Measurements from ENCODE around the gene RACGAP1. TPM values are rescaled to one million over a fixed set of nuclear protein-coding genes. Genes with fewer than 3 reads are reported as not detected.

Gene RACGAP1
- total and polyA plus RNA-seq, 12 donors: 1.3 to 28.4 (median 6.2) TPM

DNA sequence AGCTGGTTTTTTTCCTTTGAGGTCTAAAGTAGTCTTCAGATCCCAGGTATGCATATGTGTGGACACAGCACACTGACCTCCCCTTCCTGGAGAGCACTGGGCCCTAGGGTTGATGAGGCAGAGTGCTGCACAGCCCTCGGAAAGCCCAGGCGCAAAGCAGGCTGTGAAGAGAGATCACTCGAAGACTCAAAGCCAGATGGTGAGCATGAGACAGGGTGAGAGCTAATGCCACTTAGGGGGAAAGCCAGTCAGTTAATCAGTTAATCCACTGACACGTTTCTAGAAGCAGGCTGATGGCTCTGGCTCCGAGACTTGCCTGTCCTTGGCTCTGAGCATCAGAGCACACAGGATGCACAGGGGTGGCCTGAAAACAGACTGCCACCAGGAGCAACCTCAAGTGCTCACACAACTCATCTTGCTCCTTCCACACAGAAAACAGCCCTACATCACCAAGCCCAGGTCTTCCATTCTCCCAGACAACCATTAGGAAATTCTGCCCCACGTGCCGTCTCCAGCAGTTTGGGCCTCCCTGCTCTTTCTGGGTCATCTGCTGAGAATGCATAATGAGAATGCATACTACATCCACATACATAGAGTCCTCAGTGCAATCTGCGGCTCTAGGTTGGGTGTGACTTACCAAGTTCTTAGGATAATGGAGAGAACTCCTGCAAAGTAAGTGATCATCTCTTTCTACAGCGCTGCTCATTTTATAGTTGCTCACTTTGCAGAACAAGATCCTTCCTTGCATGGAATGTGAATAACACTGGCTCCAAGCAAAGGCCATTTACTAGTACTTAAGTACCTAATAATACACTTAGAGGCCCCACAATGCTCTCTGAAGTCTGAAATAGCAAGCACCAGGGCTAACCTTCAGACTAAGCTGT is 40.6 kb downstream of the RACGAP1 start:
- H3K36me3 ChIP-seq (replicated peaks in 1 of 2): no peaks in the 10 kb centered on the region
- no peak overlapping the region for H3K4me3 ChIP-seq
- H3K27ac ChIP-seq: peak overlapping the region in 1 of 5 donors; percentile 26
- peaks cover 0 to 5% of the 10 kb centered on the region in 2 donors for H3K4me1 ChIP-seq (replicated peaks in 1 of 2)
- 92 to 96% (median 93%) methylated on average over 8 to 9 of the region's 9 CpGs for WGBS, 4 donors
- intact Hi-C loops (cut with DNase I): no loop called here
- H3K27me3 ChIP-seq: no peaks in the 10 kb centered on the region
- H3K9me3 ChIP-seq (replicated peaks in 1 of 3): no peaks in the 10 kb centered on the region
- no peak for DNase-seq
- no peak for TF ChIP-seq POLR2A (IDR thresholded peaks at IDR 0.05)

DNA sequence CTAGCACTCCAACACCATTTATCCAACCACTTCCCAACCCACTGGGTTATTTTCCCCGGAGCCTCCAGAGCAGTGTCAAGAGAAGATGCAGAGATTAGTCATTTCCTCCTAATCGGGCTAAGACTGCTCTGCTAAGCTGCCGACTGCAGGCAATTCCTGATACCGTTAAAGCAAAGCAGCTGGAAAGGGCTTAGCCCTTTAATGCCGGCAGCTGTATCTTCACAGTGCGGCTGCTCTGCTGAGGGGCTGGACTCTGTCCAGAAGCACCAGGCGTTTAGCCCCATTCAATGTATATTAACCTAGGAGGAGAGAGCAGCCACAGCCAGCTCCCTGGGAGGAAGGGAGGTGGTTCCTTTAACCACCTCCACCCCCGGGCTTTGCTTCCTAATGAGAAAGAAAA is 41.4 kb downstream of the RACGAP1 start:
- Histone ChIP-seq H3K9me3 (replicated peaks in 1 of 3) (no peaks in the 10 kb centered on the region), H3K4me3 (no peak overlapping the region), H3K4me1 (replicated peaks in 1 of 2) (peaks cover 0 to 5% of the 10 kb centered on the region in 2 donors), H3K27ac (peak overlapping the region in 2 of 5 donors; percentile 26 to 38), H3K27me3 (no peaks in the 10 kb centered on the region), H3K36me3 (replicated peaks in 1 of 2) (no peaks in the 10 kb centered on the region)
- intact Hi-C loops (cut with DNase I): no loop called here
- WGBS, 4 donors: 26 to 30% (median 27%) methylated on average over 8 of the region's 8 CpGs
- DNase-seq: peak in 1 of 7 donors; percentile 26
- TF ChIP-seq, protein P1, sequence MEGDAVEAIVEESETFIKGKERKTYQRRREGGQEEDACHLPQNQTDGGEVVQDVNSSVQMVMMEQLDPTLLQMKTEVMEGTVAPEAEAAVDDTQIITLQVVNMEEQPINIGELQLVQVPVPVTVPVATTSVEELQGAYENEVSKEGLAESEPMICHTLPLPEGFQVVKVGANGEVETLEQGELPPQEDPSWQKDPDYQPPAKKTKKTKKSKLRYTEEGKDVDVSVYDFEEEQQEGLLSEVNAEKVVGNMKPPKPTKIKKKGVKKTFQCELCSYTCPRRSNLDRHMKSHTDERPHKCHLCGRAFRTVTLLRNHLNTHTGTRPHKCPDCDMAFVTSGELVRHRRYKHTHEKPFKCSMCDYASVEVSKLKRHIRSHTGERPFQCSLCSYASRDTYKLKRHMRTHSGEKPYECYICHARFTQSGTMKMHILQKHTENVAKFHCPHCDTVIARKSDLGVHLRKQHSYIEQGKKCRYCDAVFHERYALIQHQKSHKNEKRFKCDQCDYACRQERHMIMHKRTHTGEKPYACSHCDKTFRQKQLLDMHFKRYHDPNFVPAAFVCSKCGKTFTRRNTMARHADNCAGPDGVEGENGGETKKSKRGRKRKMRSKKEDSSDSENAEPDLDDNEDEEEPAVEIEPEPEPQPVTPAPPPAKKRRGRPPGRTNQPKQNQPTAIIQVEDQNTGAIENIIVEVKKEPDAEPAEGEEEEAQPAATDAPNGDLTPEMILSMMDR (IDR thresholded peaks at IDR 0.05): no peak
- no peak for TF ChIP-seq POLR2A (IDR thresholded peaks at IDR 0.05)

DNA sequence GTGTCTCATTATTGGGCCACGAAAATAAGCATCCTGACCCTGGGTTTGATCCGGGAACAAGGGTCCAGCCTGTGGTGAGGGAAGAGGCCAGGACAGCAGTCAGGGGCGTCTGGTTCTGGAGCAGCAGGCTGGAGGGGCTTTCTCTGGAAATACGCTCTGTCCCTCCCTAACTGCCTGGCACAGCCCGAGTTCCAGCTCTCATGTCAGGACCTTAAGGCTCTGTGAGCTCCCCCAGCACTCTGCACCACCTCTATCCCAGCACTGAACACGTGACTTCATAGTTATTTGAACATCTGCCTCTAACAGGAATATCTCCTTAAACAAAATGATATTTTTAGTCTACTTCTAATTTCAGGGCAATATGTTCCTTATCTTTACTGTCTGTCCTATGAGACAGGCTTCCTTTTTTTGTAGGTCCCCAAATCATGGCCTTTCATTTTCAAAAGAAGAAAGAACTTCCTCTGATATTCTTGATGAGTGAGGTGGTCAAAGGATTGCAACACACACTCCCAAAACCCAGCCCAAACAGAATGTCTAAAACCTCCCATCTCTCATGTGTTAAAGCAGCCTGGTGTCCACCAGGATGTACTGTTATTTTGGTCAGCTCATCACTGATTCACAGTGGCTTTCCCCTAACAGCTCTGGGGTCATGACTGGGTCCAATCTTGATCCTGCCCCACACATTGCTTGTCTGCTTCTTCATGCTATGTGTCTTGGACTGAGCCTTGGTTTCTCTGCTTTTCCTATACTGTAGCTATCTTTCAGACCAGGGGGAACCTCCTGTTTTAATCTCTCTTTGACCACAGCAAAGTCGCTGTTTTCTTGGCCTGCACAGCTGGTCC is 42.8 kb downstream of the RACGAP1 start:
- H3K27ac ChIP-seq: peak overlapping the region in 1 of 5 donors; percentile 10

DNA sequence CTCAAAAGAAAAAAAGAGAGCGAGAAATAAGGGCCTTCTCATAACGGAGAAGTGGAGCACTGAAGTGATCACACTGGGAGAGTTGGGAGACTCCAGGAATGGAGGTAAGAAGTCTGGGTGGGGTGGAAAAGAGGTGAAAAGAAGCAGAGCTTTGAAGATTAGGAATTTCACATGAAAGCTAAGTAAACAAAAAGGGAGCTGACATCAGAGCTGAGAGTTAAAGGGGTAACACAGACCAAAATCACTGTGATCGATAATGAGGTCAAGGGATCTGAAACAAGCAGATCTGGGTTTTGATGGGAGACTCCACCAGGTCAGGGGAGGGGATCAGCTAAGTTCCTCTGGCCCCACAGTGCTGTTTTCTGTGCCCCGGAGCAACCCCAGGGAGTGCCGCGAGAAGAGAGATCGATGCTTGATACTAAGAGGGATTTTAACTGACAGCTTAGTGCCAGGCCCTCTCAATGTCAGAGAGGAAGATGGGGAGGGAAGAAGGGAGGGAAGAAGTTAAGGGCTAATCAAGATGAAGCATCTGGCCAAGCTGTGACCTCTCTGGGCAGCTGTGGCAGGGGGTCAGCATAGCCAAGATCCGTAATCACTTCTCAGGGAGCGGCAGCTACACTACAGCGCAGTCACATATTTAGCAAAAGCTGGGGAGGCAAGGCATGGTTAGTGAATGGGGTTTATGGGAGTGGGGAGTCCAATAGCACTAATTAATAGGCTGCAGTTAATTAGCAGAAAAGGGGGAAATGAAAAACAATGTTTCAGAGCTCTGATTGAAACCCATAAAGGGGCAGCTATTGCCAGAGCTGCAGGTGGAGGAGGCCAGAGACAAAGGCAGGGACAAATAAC is 44.6 kb downstream of the RACGAP1 start:
- intact Hi-C loops (cut with DNase I): no loop called here
- Histone ChIP-seq H3K4me3 (no peak overlapping the region), H3K36me3 (replicated peaks in 1 of 2) (no peaks in the 10 kb centered on the region), H3K27me3 (no peaks in the 10 kb centered on the region), H3K4me1 (replicated peaks in 1 of 2) (peaks cover 0 to 5% of the 10 kb centered on the region in 2 donors), H3K27ac (no peak overlapping the region), H3K9me3 (replicated peaks in 1 of 3) (no peaks in the 10 kb centered on the region)
- TF ChIP-seq, protein P1 (IDR thresholded peaks at IDR 0.05): no peak
- no peak for TF ChIP-seq POLR2A (IDR thresholded peaks at IDR 0.05)
- DNase-seq: no peak
- WGBS, 4 donors: 87 to 96% (median 94%) methylated on average over 10 of the region's 10 CpGs

More for the DNA sequence above, 42.8 kb downstream of the RACGAP1 start:
- Histone ChIP-seq H3K9me3 (replicated peaks in 1 of 3) (no peaks in the 10 kb centered on the region), H3K4me1 (replicated peaks in 1 of 2) (peaks cover 0 to 5% of the 10 kb centered on the region in 2 donors), H3K36me3 (replicated peaks in 1 of 2) (no peaks in the 10 kb centered on the region), H3K4me3 (no peak overlapping the region), H3K27me3 (no peaks in the 10 kb centered on the region)
- intact Hi-C loops (cut with DNase I): no loop called here
- TF ChIP-seq POLR2A (IDR thresholded peaks at IDR 0.05): no peak
- TF ChIP-seq, protein P1 (IDR thresholded peaks at IDR 0.05): no peak
- WGBS, 4 donors: 72 to 86% (median 83%) methylated on average over 7 of the region's 7 CpGs
- no peak for DNase-seq

Data from adrenal gland (tissue), 12 donors.